Measurements from ENCODE around the gene ATP13A5.

ATP13A5 gene

GRCh38 chr3:193347521-193348501 is 30.7 kb downstream of the ATP13A5 start:
- no peak for DNase-seq (ENCODE audit: low spot score)

GRCh38 chr3:193346259-193346658 is 32.3 kb downstream of the ATP13A5 start:
- no peak for DNase-seq (ENCODE audit: low spot score)

GRCh38 chr3:193345431-193345830 is 33.1 kb downstream of the ATP13A5 start:
- DNase-seq (ENCODE audit: low spot score) = no peak

GRCh38 chr3:193344486-193344885 is 34.1 kb downstream of the ATP13A5 start:
- DNase-seq (ENCODE audit: low spot score) = no peak

GRCh38 chr3:193343726-193344222 is 34.8 kb downstream of the ATP13A5 start:
- no peak for DNase-seq (ENCODE audit: low spot score)

GRCh38 chr3:193342551-193342950 is 36.0 kb downstream of the ATP13A5 start:
- DNase-seq (ENCODE audit: low spot score) = no peak

GRCh38 chr3:193335031-193335430 is 43.5 kb downstream of the ATP13A5 start:
- no peak for DNase-seq (ENCODE audit: low spot score)

- DNase-seq (ENCODE audit: low spot score) = no peak
Observed at GRCh38 chr3:193333229-193333628, 45.3 kb downstream of the ATP13A5 start.

- no peak for DNase-seq (ENCODE audit: low spot score)
Observed at GRCh38 chr3:193330555-193331204, 47.9 kb downstream of the ATP13A5 start.

- no peak for DNase-seq (ENCODE audit: low spot score)
Observed at GRCh38 chr3:193317682-193318300, 60.8 kb downstream of the ATP13A5 start.

- DNase-seq (ENCODE audit: low spot score) = no peak
Observed at GRCh38 chr3:193314161-193314560, 64.4 kb downstream of the ATP13A5 start.

GRCh38 chr3:193313061-193313958 is 65.2 kb downstream of the ATP13A5 start:
- DNase-seq (ENCODE audit: low spot score) = no peak

- no peak for DNase-seq (ENCODE audit: low spot score)
Observed at GRCh38 chr3:193310914-193311723, 67.4 kb downstream of the ATP13A5 start.

GRCh38 chr3:193305356-193305755 is 73.2 kb downstream of the ATP13A5 start:
- DNase-seq (ENCODE audit: low spot score) = no peak

- no peak for DNase-seq (ENCODE audit: low spot score)
Observed at GRCh38 chr3:193301433-193301832, 77.1 kb downstream of the ATP13A5 start.

- no peak for DNase-seq (ENCODE audit: low spot score)
Observed at GRCh38 chr3:193297421-193297820, 81.1 kb downstream of the ATP13A5 start.

- DNase-seq (ENCODE audit: low spot score) = no peak
Observed at GRCh38 chr3:193295985-193296384, 82.6 kb downstream of the ATP13A5 start.

- no peak for DNase-seq (ENCODE audit: low spot score)
Observed at GRCh38 chr3:193292386-193292785, 86.2 kb downstream of the ATP13A5 start.

GRCh38 chr3:193271101-193271840 is 107.3 kb downstream of the ATP13A5 start:
- no peak for DNase-seq (ENCODE audit: low spot score)

GRCh38 chr3:193270451-193270850 is 108.1 kb downstream of the ATP13A5 start:
- no peak for DNase-seq (ENCODE audit: low spot score)

All from COLO829 (cell line).